Measurements from ENCODE around the gene ZNF813.
A peak's percentile ranks its signal among the peaks of the same experiment; 100 is the strongest.

- TF ChIP-seq CTCF (conservative IDR thresholded peaks at IDR 0.05; ENCODE audit: low read depth in 2 of 2) (no peak), ZNF114 (CRISPR knock-in tag; IDR thresholded peaks at IDR 0.05) (no peak), CREB1 (CRISPR knock-in tag; IDR thresholded peaks at IDR 0.05; ENCODE audit: low read depth) (no peak), EZH2 (IDR thresholded peaks at IDR 0.05; ENCODE audit: low read depth, unreplicated experiment) (no peak), REST (IDR thresholded peaks at IDR 0.05; ENCODE audit: unreplicated experiment) (no peak), POLR2AphosphoS5 (IDR thresholded peaks at IDR 0.05; ENCODE audit: low read depth) (peak; percentile 76), ZNF331 (CRISPR knock-in tag; IDR thresholded peaks at IDR 0.05; ENCODE audit: low read depth) (no peak)
These were observed at the start of gene ZNF813 for GRCh38 chr19:53467485-53468262.

Data from GM23338 (cell line).